ENCODE data around the gene CHD8.
A peak's percentile ranks its signal among the peaks of the same experiment; 100 is the strongest.

CHD8 gene, protein sequence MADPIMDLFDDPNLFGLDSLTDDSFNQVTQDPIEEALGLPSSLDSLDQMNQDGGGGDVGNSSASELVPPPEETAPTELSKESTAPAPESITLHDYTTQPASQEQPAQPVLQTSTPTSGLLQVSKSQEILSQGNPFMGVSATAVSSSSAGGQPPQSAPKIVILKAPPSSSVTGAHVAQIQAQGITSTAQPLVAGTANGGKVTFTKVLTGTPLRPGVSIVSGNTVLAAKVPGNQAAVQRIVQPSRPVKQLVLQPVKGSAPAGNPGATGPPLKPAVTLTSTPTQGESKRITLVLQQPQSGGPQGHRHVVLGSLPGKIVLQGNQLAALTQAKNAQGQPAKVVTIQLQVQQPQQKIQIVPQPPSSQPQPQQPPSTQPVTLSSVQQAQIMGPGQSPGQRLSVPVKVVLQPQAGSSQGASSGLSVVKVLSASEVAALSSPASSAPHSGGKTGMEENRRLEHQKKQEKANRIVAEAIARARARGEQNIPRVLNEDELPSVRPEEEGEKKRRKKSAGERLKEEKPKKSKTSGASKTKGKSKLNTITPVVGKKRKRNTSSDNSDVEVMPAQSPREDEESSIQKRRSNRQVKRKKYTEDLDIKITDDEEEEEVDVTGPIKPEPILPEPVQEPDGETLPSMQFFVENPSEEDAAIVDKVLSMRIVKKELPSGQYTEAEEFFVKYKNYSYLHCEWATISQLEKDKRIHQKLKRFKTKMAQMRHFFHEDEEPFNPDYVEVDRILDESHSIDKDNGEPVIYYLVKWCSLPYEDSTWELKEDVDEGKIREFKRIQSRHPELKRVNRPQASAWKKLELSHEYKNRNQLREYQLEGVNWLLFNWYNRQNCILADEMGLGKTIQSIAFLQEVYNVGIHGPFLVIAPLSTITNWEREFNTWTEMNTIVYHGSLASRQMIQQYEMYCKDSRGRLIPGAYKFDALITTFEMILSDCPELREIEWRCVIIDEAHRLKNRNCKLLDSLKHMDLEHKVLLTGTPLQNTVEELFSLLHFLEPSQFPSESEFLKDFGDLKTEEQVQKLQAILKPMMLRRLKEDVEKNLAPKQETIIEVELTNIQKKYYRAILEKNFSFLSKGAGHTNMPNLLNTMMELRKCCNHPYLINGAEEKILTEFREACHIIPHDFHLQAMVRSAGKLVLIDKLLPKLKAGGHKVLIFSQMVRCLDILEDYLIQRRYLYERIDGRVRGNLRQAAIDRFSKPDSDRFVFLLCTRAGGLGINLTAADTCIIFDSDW (N-terminal part only)

DNA sequence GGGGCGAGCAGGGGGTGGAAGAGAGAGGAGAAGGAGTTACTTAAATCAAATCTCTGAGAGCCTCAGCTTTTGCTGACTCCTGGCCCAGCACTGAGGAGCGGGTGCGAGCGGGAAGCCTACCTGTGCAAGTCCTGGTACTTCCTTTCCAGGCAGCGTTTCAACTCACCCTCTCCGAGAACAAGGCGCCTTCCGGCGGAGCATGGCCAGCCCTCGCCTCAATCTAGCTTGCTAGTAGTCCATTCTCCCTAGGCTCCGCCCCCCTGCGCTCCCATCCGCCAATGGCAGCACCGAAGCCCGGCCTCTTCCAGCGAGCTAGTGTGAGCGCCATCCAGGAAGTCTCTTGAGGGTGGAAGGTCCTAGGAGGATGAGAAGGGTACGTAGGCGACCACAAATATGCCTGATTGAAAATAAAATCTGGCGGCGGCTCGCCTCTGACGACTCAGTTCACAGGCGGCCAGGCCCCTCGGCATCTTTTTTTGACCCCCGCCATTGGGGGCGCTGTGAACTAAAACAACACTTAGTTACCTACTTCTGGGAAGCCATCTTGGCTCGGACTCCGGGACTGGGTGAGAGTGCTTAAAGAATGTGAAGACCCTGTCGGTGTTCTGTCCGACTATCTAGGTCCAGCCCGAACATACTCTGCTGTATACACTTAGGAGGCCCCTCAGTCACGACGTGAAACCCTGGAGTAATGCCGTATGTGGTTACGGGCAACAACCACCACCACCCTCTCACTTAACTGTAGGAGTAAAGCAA lies at the start of gene CHD8:
TSS of gene CHD8 (minus strand) at position 212 of the 756 bp plus-strand sequence. CDS start 24,480 bp downstream, outside the sequence.
- Histone ChIP-seq H3K4me3 (ENCODE audit: low read length) (peak within 1 kb of the TSS; percentile 84), H3K27me3 (replicated peaks; ENCODE audit: insufficient read depth, low read length) (no peaks in the 10 kb centered on the region), H3K4me1 (ENCODE audit: low read length) (no peaks in the 10 kb centered on the region), H3F3A (ENCODE audit: insufficient read depth, low read length) (no peaks in the 10 kb centered on the region; the same call in 1 of the 2 replicates), H3K27ac (ENCODE audit: low read length) (peak within 1 kb of the TSS; percentile 75), H3K9me3 (replicated peaks; ENCODE audit: insufficient read depth, low read length) (no peaks in the 10 kb centered on the region), H3K36me3 (replicated peaks; ENCODE audit: insufficient read depth, low read length) (no peaks in the 10 kb centered on the region), H3K9me2 (replicated peaks; ENCODE audit: insufficient read depth, low read length) (no peaks in the 10 kb centered on the region), H3K4me2 (ENCODE audit: low read depth, low read length) (peak within 1 kb of the TSS; percentile 70), H3K9ac (ENCODE audit: low read length) (peak within 1 kb of the TSS; percentile 79), H3K79me2 (ENCODE audit: low read length) (peaks cover 46% of the 10 kb centered on the region), H2AFZ (ENCODE audit: low read length) (peak within 1 kb of the TSS; percentile 92), H4K20me1 (ENCODE audit: insufficient read depth, low read length) (no peaks in the 10 kb centered on the region)
- DNase-seq: peak; percentile 97
- TF ChIP-seq EZH2 (optimal IDR thresholded peaks at IDR 0.05; ENCODE audit: low read depth, low read length) (no peak), EZH2phosphoT487 (IDR thresholded peaks at IDR 0.05; ENCODE audit: low read length) (no peak)
- TF ChIP-seq, protein P1, sequence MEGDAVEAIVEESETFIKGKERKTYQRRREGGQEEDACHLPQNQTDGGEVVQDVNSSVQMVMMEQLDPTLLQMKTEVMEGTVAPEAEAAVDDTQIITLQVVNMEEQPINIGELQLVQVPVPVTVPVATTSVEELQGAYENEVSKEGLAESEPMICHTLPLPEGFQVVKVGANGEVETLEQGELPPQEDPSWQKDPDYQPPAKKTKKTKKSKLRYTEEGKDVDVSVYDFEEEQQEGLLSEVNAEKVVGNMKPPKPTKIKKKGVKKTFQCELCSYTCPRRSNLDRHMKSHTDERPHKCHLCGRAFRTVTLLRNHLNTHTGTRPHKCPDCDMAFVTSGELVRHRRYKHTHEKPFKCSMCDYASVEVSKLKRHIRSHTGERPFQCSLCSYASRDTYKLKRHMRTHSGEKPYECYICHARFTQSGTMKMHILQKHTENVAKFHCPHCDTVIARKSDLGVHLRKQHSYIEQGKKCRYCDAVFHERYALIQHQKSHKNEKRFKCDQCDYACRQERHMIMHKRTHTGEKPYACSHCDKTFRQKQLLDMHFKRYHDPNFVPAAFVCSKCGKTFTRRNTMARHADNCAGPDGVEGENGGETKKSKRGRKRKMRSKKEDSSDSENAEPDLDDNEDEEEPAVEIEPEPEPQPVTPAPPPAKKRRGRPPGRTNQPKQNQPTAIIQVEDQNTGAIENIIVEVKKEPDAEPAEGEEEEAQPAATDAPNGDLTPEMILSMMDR (IDR thresholded peaks at IDR 0.05; ENCODE audit: low read length): peak; percentile 50

DNA sequence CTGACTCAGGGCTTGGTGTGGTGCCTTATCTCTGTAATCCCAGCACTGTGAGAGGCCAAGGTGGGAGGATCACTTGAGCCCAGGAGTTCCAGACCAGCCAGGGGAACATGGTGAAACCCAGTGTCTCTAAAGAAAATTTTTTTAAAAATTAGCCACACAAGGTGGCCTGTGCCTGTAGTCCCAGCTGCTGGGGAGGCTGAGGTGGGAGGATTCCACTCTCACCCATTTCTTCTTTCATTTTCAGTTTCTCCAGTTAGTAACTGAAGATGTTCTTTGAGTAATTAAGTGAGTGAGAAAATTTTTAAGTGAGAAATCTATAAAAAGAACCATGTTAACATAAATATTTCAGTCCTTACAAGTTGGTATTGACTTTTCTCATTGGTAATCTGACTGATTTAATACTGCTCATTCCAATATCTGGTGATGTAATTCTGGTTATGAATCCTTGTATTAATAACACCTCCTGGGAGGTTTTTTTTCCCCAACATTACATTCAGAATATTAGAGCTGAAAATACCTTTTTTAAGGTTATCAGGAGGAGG lies 49.2 kb upstream of the CHD8 start:
- no peaks in the 10 kb centered on the region for H3K9me2 ChIP-seq (replicated peaks; ENCODE audit: insufficient read depth, low read length)
- H3K4me2 ChIP-seq (ENCODE audit: low read depth, low read length): peak overlapping the region; percentile 41
- H3F3A ChIP-seq (ENCODE audit: insufficient read depth, low read length): peaks cover 8% of the 10 kb centered on the region; the same call in 1 of the 2 replicates
- H2AFZ ChIP-seq (ENCODE audit: low read length): no peak overlapping the region
- 0 out of 2 replicates have a peak overlapping the region, but pooled peaks have one; percentile 22 for H3K4me3 ChIP-seq (ENCODE audit: low read length)
- H3K79me2 ChIP-seq (ENCODE audit: low read length): peaks cover 33% of the 10 kb centered on the region
- DNase-seq: peak; percentile 47
- H3K27ac ChIP-seq (ENCODE audit: low read length): peak overlapping the region; percentile 31; the same call in 1 of the 2 replicates
- TF ChIP-seq EZH2 (optimal IDR thresholded peaks at IDR 0.05; ENCODE audit: low read depth, low read length): no peak
- TF ChIP-seq, protein P1 (IDR thresholded peaks at IDR 0.05; ENCODE audit: low read length): no peak
- no peak for TF ChIP-seq EZH2phosphoT487 (IDR thresholded peaks at IDR 0.05; ENCODE audit: low read length)
- H3K9me3 ChIP-seq (replicated peaks; ENCODE audit: insufficient read depth, low read length): no peaks in the 10 kb centered on the region
- no peaks in the 10 kb centered on the region for H4K20me1 ChIP-seq (ENCODE audit: insufficient read depth, low read length)
- no peak overlapping the region for H3K9ac ChIP-seq (ENCODE audit: low read length)
- no peaks in the 10 kb centered on the region for H3K27me3 ChIP-seq (replicated peaks; ENCODE audit: insufficient read depth, low read length)
- no peaks in the 10 kb centered on the region for H3K36me3 ChIP-seq (replicated peaks; ENCODE audit: insufficient read depth, low read length)
- peaks cover 6% of the 10 kb centered on the region; the same call in 1 of the 2 replicates for H3K4me1 ChIP-seq (ENCODE audit: low read length)

All from MM.1S (cell line).